ENCODE results near the gene EXOC6.

The EXOC6 gene

GRCh38 chr10:92848441-92849233, at the start of gene EXOC6:
Gene EXOC6, plus strand, starts transcription at chr10:92848520. Its CDS starts 14 bp downstream, at chr10:92848534.
- no peaks in the 10 kb centered on the region for H3K9me3 ChIP-seq (ENCODE audit: control insufficient read depth, insufficient read depth, low read length)
- peaks cover 3% of the 10 kb centered on the region; the same call in 1 of the 2 replicates for H3K4me1 ChIP-seq (ENCODE audit: insufficient read depth, low read length)
- peak within 1 kb of the TSS; percentile 91 for H3K9ac ChIP-seq (ENCODE audit: low read depth, low read length)
- H3K36me3 ChIP-seq (ENCODE audit: insufficient read depth, low read length), result no peaks in the 10 kb centered on the region

GRCh38 chr10:92799568-92799967, 48.8 kb upstream of the EXOC6 start:
- no peak overlapping the region for H3K9ac ChIP-seq (ENCODE audit: low read depth, low read length)
- H3K36me3 ChIP-seq (ENCODE audit: insufficient read depth, low read length), result no peaks in the 10 kb centered on the region
- no peaks in the 10 kb centered on the region for H3K9me3 ChIP-seq (ENCODE audit: control insufficient read depth, insufficient read depth, low read length)
- no peaks in the 10 kb centered on the region for H3K4me1 ChIP-seq (ENCODE audit: insufficient read depth, low read length)

- H3K36me3 ChIP-seq (ENCODE audit: insufficient read depth, low read length), result no peaks in the 10 kb centered on the region
- H3K9ac ChIP-seq (ENCODE audit: low read depth, low read length), result no peak overlapping the region
- no peaks in the 10 kb centered on the region for H3K9me3 ChIP-seq (ENCODE audit: control insufficient read depth, insufficient read depth, low read length)
- H3K4me1 ChIP-seq (ENCODE audit: insufficient read depth, low read length), result no peaks in the 10 kb centered on the region
Measured at GRCh38 chr10:92800134-92800733, 48.1 kb upstream of the EXOC6 start.

- Histone ChIP-seq H3K4me1 (ENCODE audit: insufficient read depth, low read length) (no peaks in the 10 kb centered on the region), H3K9me3 (ENCODE audit: control insufficient read depth, insufficient read depth, low read length) (no peaks in the 10 kb centered on the region), H3K36me3 (ENCODE audit: insufficient read depth, low read length) (no peaks in the 10 kb centered on the region), H3K9ac (ENCODE audit: low read depth, low read length) (no peak overlapping the region)
Measured at GRCh38 chr10:92801978-92802872, 46.1 kb upstream of the EXOC6 start.

GRCh38 chr10:92809840-92810239, 38.5 kb upstream of the EXOC6 start:
- H3K9me3 ChIP-seq (ENCODE audit: control insufficient read depth, insufficient read depth, low read length), result no peaks in the 10 kb centered on the region
- no peak overlapping the region for H3K9ac ChIP-seq (ENCODE audit: low read depth, low read length)
- peaks cover 5% of the 10 kb centered on the region; the same call in 1 of the 2 replicates for H3K4me1 ChIP-seq (ENCODE audit: insufficient read depth, low read length)

GRCh38 chr10:92810934-92811532, 37.3 kb upstream of the EXOC6 start:
- Histone ChIP-seq H3K4me1 (ENCODE audit: insufficient read depth, low read length) (peaks cover 5% of the 10 kb centered on the region; the same call in 1 of the 2 replicates), H3K36me3 (ENCODE audit: insufficient read depth, low read length) (no peaks in the 10 kb centered on the region), H3K9me3 (ENCODE audit: control insufficient read depth, insufficient read depth, low read length) (no peaks in the 10 kb centered on the region), H3K9ac (ENCODE audit: low read depth, low read length) (no peak overlapping the region)

More at GRCh38 chr10:92809840-92810239, 38.5 kb upstream of the EXOC6 start:
- no peaks in the 10 kb centered on the region for H3K36me3 ChIP-seq (ENCODE audit: insufficient read depth, low read length)

GRCh38 chr10:92811986-92812385, 36.3 kb upstream of the EXOC6 start:
- Histone ChIP-seq H3K9ac (ENCODE audit: low read depth, low read length) (no peak overlapping the region), H3K4me1 (ENCODE audit: insufficient read depth, low read length) (peaks cover 5% of the 10 kb centered on the region; the same call in 1 of the 2 replicates), H3K36me3 (ENCODE audit: insufficient read depth, low read length) (no peaks in the 10 kb centered on the region), H3K9me3 (ENCODE audit: control insufficient read depth, insufficient read depth, low read length) (no peaks in the 10 kb centered on the region)

GRCh38 chr10:92813979-92814378, 34.3 kb upstream of the EXOC6 start:
- Histone ChIP-seq H3K9ac (ENCODE audit: low read depth, low read length) (no peak overlapping the region), H3K4me1 (ENCODE audit: insufficient read depth, low read length) (peaks cover 5% of the 10 kb centered on the region; the same call in 1 of the 2 replicates), H3K9me3 (ENCODE audit: control insufficient read depth, insufficient read depth, low read length) (no peaks in the 10 kb centered on the region), H3K36me3 (ENCODE audit: insufficient read depth, low read length) (no peaks in the 10 kb centered on the region)

GRCh38 chr10:92814790-92815189, 33.5 kb upstream of the EXOC6 start:
- Histone ChIP-seq H3K36me3 (ENCODE audit: insufficient read depth, low read length) (no peaks in the 10 kb centered on the region), H3K9me3 (ENCODE audit: control insufficient read depth, insufficient read depth, low read length) (no peaks in the 10 kb centered on the region), H3K9ac (ENCODE audit: low read depth, low read length) (no peak overlapping the region), H3K4me1 (ENCODE audit: insufficient read depth, low read length) (peaks cover 5% of the 10 kb centered on the region; the same call in 1 of the 2 replicates)

GRCh38 chr10:92816091-92816531, 32.2 kb upstream of the EXOC6 start:
- no peaks in the 10 kb centered on the region for H3K36me3 ChIP-seq (ENCODE audit: insufficient read depth, low read length)
- peaks cover 5% of the 10 kb centered on the region; the same call in 1 of the 2 replicates for H3K4me1 ChIP-seq (ENCODE audit: insufficient read depth, low read length)
- no peaks in the 10 kb centered on the region for H3K9me3 ChIP-seq (ENCODE audit: control insufficient read depth, insufficient read depth, low read length)
- no peak overlapping the region for H3K9ac ChIP-seq (ENCODE audit: low read depth, low read length)

GRCh38 chr10:92822060-92822634, 26.2 kb upstream of the EXOC6 start:
- Histone ChIP-seq H3K9ac (ENCODE audit: low read depth, low read length) (no peak overlapping the region), H3K9me3 (ENCODE audit: control insufficient read depth, insufficient read depth, low read length) (no peaks in the 10 kb centered on the region), H3K36me3 (ENCODE audit: insufficient read depth, low read length) (no peaks in the 10 kb centered on the region), H3K4me1 (ENCODE audit: insufficient read depth, low read length) (no peaks in the 10 kb centered on the region)

- Histone ChIP-seq H3K4me1 (ENCODE audit: insufficient read depth, low read length) (no peaks in the 10 kb centered on the region), H3K36me3 (ENCODE audit: insufficient read depth, low read length) (no peaks in the 10 kb centered on the region), H3K9ac (ENCODE audit: low read depth, low read length) (no peak overlapping the region), H3K9me3 (ENCODE audit: control insufficient read depth, insufficient read depth, low read length) (no peaks in the 10 kb centered on the region)
Measured at GRCh38 chr10:92822964-92823363, 25.4 kb upstream of the EXOC6 start.

- no peaks in the 10 kb centered on the region for H3K9me3 ChIP-seq (ENCODE audit: control insufficient read depth, insufficient read depth, low read length)
- H3K9ac ChIP-seq (ENCODE audit: low read depth, low read length), result no peak overlapping the region
- no peaks in the 10 kb centered on the region for H3K4me1 ChIP-seq (ENCODE audit: insufficient read depth, low read length)
- H3K36me3 ChIP-seq (ENCODE audit: insufficient read depth, low read length), result no peaks in the 10 kb centered on the region
Measured at GRCh38 chr10:92826061-92826460, 22.3 kb upstream of the EXOC6 start.
